IgD-negative memory B cell (primary cell): Measurements from ENCODE around the gene RAD51B. TPM values are rescaled to one million over a fixed set of nuclear protein-coding genes. Genes with fewer than 3 reads are reported as not detected.

Experiments used
- H3K27ac Mint-ChIP-seq, 3 donors: one replicate each; pipeline ENCODE4 v1.8.0; 2020 to 2022; ENCODE audit warnings: mild to moderate bottlenecking in 3 of 3, mixed read lengths in 3 of 3, moderate library complexity in 1 of 3
- H3K27me3 Mint-ChIP-seq: one replicate; pipeline ENCODE4 v1.8.0; 2021; ENCODE audit warnings: mixed read lengths
- H3K36me3 Mint-ChIP-seq: one replicate; pipeline ENCODE4 v1.8.0; 2020; ENCODE audit warnings: mild to moderate bottlenecking, mixed read lengths
- H3K4me1 Mint-ChIP-seq, 3 donors: one replicate each; pipeline ENCODE4 v1.8.0; 2020 to 2022; ENCODE audit warnings: mixed read lengths in 3 of 3, mild to moderate bottlenecking in 1 of 3
- H3K4me3 Mint-ChIP-seq, 4 donors: one replicate each; pipeline ENCODE4 v1.8.0; 2020 to 2022; ENCODE audit warnings: mild to moderate bottlenecking in 4 of 4, mixed read lengths in 4 of 4, moderate library complexity in 3 of 4
- H3K9me3 Mint-ChIP-seq, 3 donors: one replicate each; pipeline ENCODE4 v1.8.0; 2020 to 2021; ENCODE audit warnings: mixed read lengths in 3 of 3, mild to moderate bottlenecking in 1 of 3
- polyA plus RNA-seq: library from polyadenylated mRNA; unstranded; fragments of 300-500 nt; fragmentation: Illumina TruSeq; gene quantifications from one replicate; pipeline ENCODE4 v1.2.3, GENCODE V29; 2021

RAD51B gene
- polyA plus RNA-seq, 1 donor from 2014 or later: 24.9 TPM

GRCh38 chr14:68650404-68650994, 830.9 kb downstream of the RAD51B start:
- Mint-ChIP-seq H3K9me3 (peaks cover 0 to 5% (median 0%) of the 10 kb centered on the region in 3 donors), H3K27me3 (no peaks in the 10 kb centered on the region), H3K27ac (no peak overlapping the region), H3K4me3 (no peak overlapping the region), H3K36me3 (no peaks in the 10 kb centered on the region), H3K4me1 (no peaks in the 10 kb centered on the region)

- no peaks in the 10 kb centered on the region for H3K27me3 Mint-ChIP-seq
- no peak overlapping the region for H3K4me3 Mint-ChIP-seq
- no peak overlapping the region for H3K27ac Mint-ChIP-seq
- no peaks in the 10 kb centered on the region for H3K4me1 Mint-ChIP-seq
- peaks cover 0 to 5% (median 0%) of the 10 kb centered on the region in 3 donors for H3K9me3 Mint-ChIP-seq
- H3K36me3 Mint-ChIP-seq: no peaks in the 10 kb centered on the region
Observed at GRCh38 chr14:68651075-68651474, 831.5 kb downstream of the RAD51B start.

- Mint-ChIP-seq H3K4me3 (no peak overlapping the region), H3K4me1 (no peaks in the 10 kb centered on the region), H3K27me3 (no peaks in the 10 kb centered on the region), H3K27ac (no peak overlapping the region), H3K36me3 (no peaks in the 10 kb centered on the region), H3K9me3 (peaks cover 0 to 5% (median 0%) of the 10 kb centered on the region in 3 donors)
Observed at GRCh38 chr14:68651652-68652432, 832.3 kb downstream of the RAD51B start.

GRCh38 chr14:68652433-68652690, 832.8 kb downstream of the RAD51B start:
- peaks cover 0 to 5% (median 0%) of the 10 kb centered on the region in 3 donors for H3K9me3 Mint-ChIP-seq
- H3K27ac Mint-ChIP-seq: no peak overlapping the region
- H3K36me3 Mint-ChIP-seq: no peaks in the 10 kb centered on the region
- H3K4me3 Mint-ChIP-seq: no peak overlapping the region
- H3K4me1 Mint-ChIP-seq: no peaks in the 10 kb centered on the region
- H3K27me3 Mint-ChIP-seq: no peaks in the 10 kb centered on the region

- Mint-ChIP-seq H3K4me3 (no peak overlapping the region), H3K36me3 (no peaks in the 10 kb centered on the region), H3K4me1 (no peaks in the 10 kb centered on the region), H3K9me3 (peaks cover 0 to 5% (median 0%) of the 10 kb centered on the region in 3 donors), H3K27ac (peak overlapping the region in 1 of 3 donors; percentile 31), H3K27me3 (no peaks in the 10 kb centered on the region)
Observed at GRCh38 chr14:68653108-68653507, 833.5 kb downstream of the RAD51B start.

- peaks cover 0 to 4% (median 3%) of the 10 kb centered on the region in 3 donors for H3K4me1 Mint-ChIP-seq
- H3K9me3 Mint-ChIP-seq: peaks cover 0 to 5% (median 0%) of the 10 kb centered on the region in 3 donors
- H3K27ac Mint-ChIP-seq: peak overlapping the region in 1 of 3 donors; percentile 61
- no peak overlapping the region for H3K4me3 Mint-ChIP-seq
- no peaks in the 10 kb centered on the region for H3K27me3 Mint-ChIP-seq
- no peaks in the 10 kb centered on the region for H3K36me3 Mint-ChIP-seq
Observed at GRCh38 chr14:68653804-68654203, 834.2 kb downstream of the RAD51B start.

GRCh38 chr14:68654471-68654941, 834.9 kb downstream of the RAD51B start:
- peaks cover 0 to 5% (median 0%) of the 10 kb centered on the region in 3 donors for H3K9me3 Mint-ChIP-seq
- no peak overlapping the region for H3K4me3 Mint-ChIP-seq
- no peaks in the 10 kb centered on the region for H3K36me3 Mint-ChIP-seq
- H3K27ac Mint-ChIP-seq: no peak overlapping the region
- H3K27me3 Mint-ChIP-seq: no peaks in the 10 kb centered on the region
- peaks cover 0 to 4% (median 3%) of the 10 kb centered on the region in 3 donors for H3K4me1 Mint-ChIP-seq

- Mint-ChIP-seq H3K27me3 (no peaks in the 10 kb centered on the region), H3K36me3 (no peaks in the 10 kb centered on the region), H3K9me3 (peaks cover 0 to 5% (median 0%) of the 10 kb centered on the region in 3 donors), H3K4me1 (peaks cover 0 to 4% (median 3%) of the 10 kb centered on the region in 3 donors), H3K27ac (peak overlapping the region in 2 of 3 donors; percentile 6 to 23), H3K4me3 (no peak overlapping the region)
Observed at GRCh38 chr14:68655021-68655831, 835.6 kb downstream of the RAD51B start.

GRCh38 chr14:68655911-68656316, 836.3 kb downstream of the RAD51B start:
- H3K4me3 Mint-ChIP-seq: no peak overlapping the region
- H3K9me3 Mint-ChIP-seq: peaks cover 0 to 5% (median 0%) of the 10 kb centered on the region in 3 donors
- no peaks in the 10 kb centered on the region for H3K27me3 Mint-ChIP-seq
- peaks cover 3 to 5% (median 4%) of the 10 kb centered on the region in 3 donors for H3K4me1 Mint-ChIP-seq
- H3K27ac Mint-ChIP-seq: peak overlapping the region in 1 of 3 donors; percentile 23
- no peaks in the 10 kb centered on the region for H3K36me3 Mint-ChIP-seq

GRCh38 chr14:68656452-68656851, 836.9 kb downstream of the RAD51B start:
- Mint-ChIP-seq H3K27ac (no peak overlapping the region), H3K36me3 (no peaks in the 10 kb centered on the region), H3K27me3 (no peaks in the 10 kb centered on the region), H3K9me3 (peaks cover 0 to 5% (median 0%) of the 10 kb centered on the region in 3 donors), H3K4me3 (no peak overlapping the region), H3K4me1 (peaks cover 4 to 6% (median 4%) of the 10 kb centered on the region in 3 donors)

- peaks cover 4 to 13% (median 6%) of the 10 kb centered on the region in 3 donors for H3K4me1 Mint-ChIP-seq
- H3K36me3 Mint-ChIP-seq: no peaks in the 10 kb centered on the region
- H3K9me3 Mint-ChIP-seq: peaks cover 0 to 5% (median 0%) of the 10 kb centered on the region in 3 donors
- H3K27ac Mint-ChIP-seq: peak overlapping the region in 1 of 3 donors; percentile 53
- no peaks in the 10 kb centered on the region for H3K27me3 Mint-ChIP-seq
- H3K4me3 Mint-ChIP-seq: no peak overlapping the region
Observed at GRCh38 chr14:68657300-68658028, 837.9 kb downstream of the RAD51B start.

GRCh38 chr14:68658029-68658509, 838.5 kb downstream of the RAD51B start:
- Mint-ChIP-seq H3K36me3 (no peaks in the 10 kb centered on the region), H3K27ac (no peak overlapping the region), H3K4me1 (peaks cover 4 to 15% (median 6%) of the 10 kb centered on the region in 3 donors), H3K4me3 (no peak overlapping the region), H3K9me3 (peaks cover 0 to 5% (median 0%) of the 10 kb centered on the region in 3 donors), H3K27me3 (no peaks in the 10 kb centered on the region)

GRCh38 chr14:68658943-68659931, 839.7 kb downstream of the RAD51B start:
- Mint-ChIP-seq H3K27ac (no peak overlapping the region), H3K9me3 (no peaks in the 10 kb centered on the region), H3K36me3 (no peaks in the 10 kb centered on the region), H3K4me3 (no peak overlapping the region), H3K4me1 (peaks cover 4 to 27% (median 10%) of the 10 kb centered on the region in 3 donors), H3K27me3 (no peaks in the 10 kb centered on the region)
